ENCODE measurements around the gene VSNL1. TPM values are rescaled to one million over a fixed set of nuclear protein-coding genes. Genes with fewer than 3 reads are reported as not detected.

The VSNL1 gene
- total RNA-seq, 1 experiment from 2014 or later = not detected

GRCh38 chr2:17506736-17507616 is 33.5 kb upstream of the VSNL1 start:
- Histone ChIP-seq H3K79me2 (ENCODE audit: low read length) (no peaks in the 10 kb centered on the region), H3K27ac (ENCODE audit: low read length) (no peak overlapping the region), H3K4me3 (ENCODE audit: low read length) (no peak overlapping the region), H3F3A (ENCODE audit: low read length, unreplicated experiment) (no peaks in the 10 kb centered on the region), H3K9ac (ENCODE audit: low read length) (no peak overlapping the region), H3K4me2 (ENCODE audit: low read length) (peak overlapping the region; percentile 40), H3K36me3 (ENCODE audit: low read depth, low read length) (no peaks in the 10 kb centered on the region), H2AFZ (ENCODE audit: low read length) (no peak overlapping the region), H3K9me3 (ENCODE audit: low read length) (no peaks in the 10 kb centered on the region), H3K9me2 (replicated peaks; ENCODE audit: low read length) (no peaks in the 10 kb centered on the region), H4K20me1 (ENCODE audit: low read length) (no peaks in the 10 kb centered on the region), H3K27me3 (ENCODE audit: low read length) (peaks cover 5% of the 10 kb centered on the region; the same call in 1 of the 2 replicates), H3K4me1 (ENCODE audit: insufficient read depth, low read length) (peaks cover 8% of the 10 kb centered on the region; the same call in 1 of the 2 replicates)
- DNase-seq = peak; percentile 41
- TF ChIP-seq EZH2 (IDR thresholded peaks at IDR 0.05; ENCODE audit: low read length, unreplicated experiment) = no peak
- TF ChIP-seq, protein P1, sequence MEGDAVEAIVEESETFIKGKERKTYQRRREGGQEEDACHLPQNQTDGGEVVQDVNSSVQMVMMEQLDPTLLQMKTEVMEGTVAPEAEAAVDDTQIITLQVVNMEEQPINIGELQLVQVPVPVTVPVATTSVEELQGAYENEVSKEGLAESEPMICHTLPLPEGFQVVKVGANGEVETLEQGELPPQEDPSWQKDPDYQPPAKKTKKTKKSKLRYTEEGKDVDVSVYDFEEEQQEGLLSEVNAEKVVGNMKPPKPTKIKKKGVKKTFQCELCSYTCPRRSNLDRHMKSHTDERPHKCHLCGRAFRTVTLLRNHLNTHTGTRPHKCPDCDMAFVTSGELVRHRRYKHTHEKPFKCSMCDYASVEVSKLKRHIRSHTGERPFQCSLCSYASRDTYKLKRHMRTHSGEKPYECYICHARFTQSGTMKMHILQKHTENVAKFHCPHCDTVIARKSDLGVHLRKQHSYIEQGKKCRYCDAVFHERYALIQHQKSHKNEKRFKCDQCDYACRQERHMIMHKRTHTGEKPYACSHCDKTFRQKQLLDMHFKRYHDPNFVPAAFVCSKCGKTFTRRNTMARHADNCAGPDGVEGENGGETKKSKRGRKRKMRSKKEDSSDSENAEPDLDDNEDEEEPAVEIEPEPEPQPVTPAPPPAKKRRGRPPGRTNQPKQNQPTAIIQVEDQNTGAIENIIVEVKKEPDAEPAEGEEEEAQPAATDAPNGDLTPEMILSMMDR (conservative IDR thresholded peaks at IDR 0.05; ENCODE audit: low read depth, low read length) = no peak
- TF ChIP-seq EZH2phosphoT487 (IDR thresholded peaks at IDR 0.05; ENCODE audit: borderline replicate concordance, low read length) = no peak
- ChIA-PET POLR2A (ENCODE audit: unreplicated experiment) (no interaction called here), CTCF (no interaction called here)
- no peak for ATAC-seq
- no TSS peak for BruUV-seq (replicated peaks)
- intact Hi-C loops (cut with micrococcal nuclease) = no loop called here

DNA sequence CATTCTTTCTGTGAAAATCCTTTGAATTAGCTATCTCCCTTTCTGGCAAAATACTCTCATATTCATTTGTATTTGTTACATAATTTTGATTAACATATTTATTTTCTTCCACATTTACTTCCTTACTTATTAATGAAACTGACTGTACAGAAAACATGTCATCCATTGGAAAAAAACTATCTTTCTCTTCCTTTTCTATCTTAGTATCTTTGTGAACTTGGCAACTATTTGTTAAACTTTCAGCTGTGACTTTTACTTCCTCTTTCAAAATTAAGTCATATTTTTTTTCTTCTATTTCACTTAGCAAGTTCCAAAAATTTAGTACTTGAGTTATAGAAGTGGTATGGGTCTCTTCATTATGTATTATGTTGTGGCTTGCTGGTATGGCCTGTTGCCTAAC is 24.8 kb upstream of the VSNL1 start:
- intact Hi-C loops (cut with micrococcal nuclease) = no loop called here
- H4K20me1 ChIP-seq (ENCODE audit: low read length) = no peaks in the 10 kb centered on the region
- no peak overlapping the region for H3K4me2 ChIP-seq (ENCODE audit: low read length)
- ChIA-PET POLR2A (ENCODE audit: unreplicated experiment) (no interaction called here), CTCF (no interaction called here)
- H3K9me2 ChIP-seq (replicated peaks; ENCODE audit: low read length) = no peaks in the 10 kb centered on the region
- no peak for ATAC-seq
- H3K4me1 ChIP-seq (ENCODE audit: insufficient read depth, low read length) = no peaks in the 10 kb centered on the region
- H3K4me3 ChIP-seq (ENCODE audit: low read length) = no peak overlapping the region
- no peak for DNase-seq
- H3K79me2 ChIP-seq (ENCODE audit: low read length) = no peaks in the 10 kb centered on the region
- no peak overlapping the region for H2AFZ ChIP-seq (ENCODE audit: low read length)
- H3K27me3 ChIP-seq (ENCODE audit: low read length) = peaks cover 23% of the 10 kb centered on the region
- H3K27ac ChIP-seq (ENCODE audit: low read length) = no peak overlapping the region
- no peak for TF ChIP-seq EZH2 (IDR thresholded peaks at IDR 0.05; ENCODE audit: low read length, unreplicated experiment)
- TF ChIP-seq, protein P1 (conservative IDR thresholded peaks at IDR 0.05; ENCODE audit: low read depth, low read length) = no peak
- no peak for TF ChIP-seq EZH2phosphoT487 (IDR thresholded peaks at IDR 0.05; ENCODE audit: borderline replicate concordance, low read length)
- no peaks in the 10 kb centered on the region for H3K9me3 ChIP-seq (ENCODE audit: low read length)
- H3K36me3 ChIP-seq (ENCODE audit: low read depth, low read length) = no peaks in the 10 kb centered on the region
- H3F3A ChIP-seq (ENCODE audit: low read length, unreplicated experiment) = no peaks in the 10 kb centered on the region
- BruUV-seq (replicated peaks) = no TSS peak
- H3K9ac ChIP-seq (ENCODE audit: low read length) = no peak overlapping the region
